Ascending aorta (tissue), 2 donors: ENCODE results near the gene MAP1LC3B. TPM values are rescaled to one million over a fixed set of nuclear protein-coding genes. Genes with fewer than 3 reads are reported as not detected.

Experiments used
- DNase-seq, 2 donors: peaks; one replicate each; pipeline ENCODE4 v3.0.0-alpha.2; 2019; ENCODE audit warnings: low spot score in 2 of 2
- H3K27ac ChIP-seq, 2 donors: fragments of 200-600 bp; sonication (generic); one replicate each; pipeline ENCODE4 v1.5.1; 2016 to 2017; ENCODE audit warnings: mild to moderate bottlenecking in 1 of 2
- H3K27me3 ChIP-seq: fragments of 200-600 bp; sonication (generic); one replicate; pipeline ENCODE4 v1.5.1; 2017
- H3K36me3 ChIP-seq, 2 donors: fragments of 200-600 bp; sonication (generic); one replicate each; pipeline ENCODE4 v1.5.1; 2016
- H3K4me1 ChIP-seq, 2 donors: fragments of 200-600 bp; sonication (generic); one replicate each; pipeline ENCODE4 v1.5.1; 2016 to 2017; ENCODE audit warnings: mild to moderate bottlenecking in 1 of 2
- H3K4me3 ChIP-seq, 2 donors: fragments of 200-600 bp; sonication (generic); one replicate each; pipeline ENCODE4 v1.5.1; 2016 to 2017; ENCODE audit warnings: mild to moderate bottlenecking in 1 of 2
- H3K9me3 ChIP-seq, 2 donors: fragments of 200-600 bp; sonication (generic); one replicate each; pipeline ENCODE4 v1.5.1; 2016
- intact Hi-C: fragments of 100-400 bp; cut with DNase I; formaldehyde crosslinking; loops from one replicate; pipeline ENCODE4 v1.15.1; 2023
- total RNA-seq: library from RNA; depleted of rRNA; stranded (reverse); fragments of >200 nt; gene quantifications from one replicate; pipeline ENCODE4 v1.1.0, GENCODE V29; 2016
- TF ChIP-seq, protein P1 (sequence below), 3 experiments: fragments of 200-600 bp in 2 of 3; fragments of 450-650 bp in 1 of 3; sonication (generic) in 2 of 3; IDR thresholded peaks; one replicate each; pipeline ENCODE4 v1.5.1; 2016 to 2019; ENCODE audit warnings: antibody characterized with exemption in 3 of 3, mild to moderate bottlenecking in 1 of 3, moderate library complexity in 1 of 3

Gene MAP1LC3B
- total RNA-seq, 1 donor from 2014 or later: 37.0 TPM

DNA sequence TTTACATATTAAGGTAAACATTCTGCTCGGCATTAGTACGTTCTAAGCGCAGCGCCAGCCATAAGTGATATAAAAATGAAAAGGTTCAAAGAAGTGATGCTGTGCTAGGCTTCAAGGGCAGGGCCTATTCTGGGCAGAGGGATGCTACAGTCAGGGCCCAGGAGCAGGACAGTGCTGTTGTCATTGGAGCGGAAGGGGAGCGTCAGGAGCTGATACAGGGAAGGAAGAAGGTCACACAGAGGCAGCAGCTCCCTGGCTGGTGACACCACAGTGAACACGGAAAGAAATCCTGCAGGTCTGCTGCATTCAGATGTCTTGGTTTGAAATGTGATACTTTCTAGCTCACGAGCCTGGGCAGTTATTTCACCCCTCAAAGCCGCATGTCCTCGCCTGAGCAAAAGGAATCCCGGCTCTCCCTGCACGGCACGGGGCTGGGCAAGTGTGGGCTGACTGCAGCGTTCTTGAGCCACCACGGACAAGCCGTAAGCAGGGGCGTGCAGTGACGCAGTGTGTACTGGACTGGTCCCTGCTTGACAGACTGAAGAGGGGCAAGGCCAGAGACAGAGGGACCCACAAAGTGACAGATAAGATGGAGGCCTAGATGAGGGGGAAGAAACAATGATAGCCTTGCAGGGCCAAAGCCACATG, 59.6 kb downstream of the MAP1LC3B start:
- Histone ChIP-seq H3K27ac (no peak overlapping the region), H3K27me3 (no peaks in the 10 kb centered on the region), H3K4me1 (peaks cover 0 to 9% of the 10 kb centered on the region in 2 donors)

DNA sequence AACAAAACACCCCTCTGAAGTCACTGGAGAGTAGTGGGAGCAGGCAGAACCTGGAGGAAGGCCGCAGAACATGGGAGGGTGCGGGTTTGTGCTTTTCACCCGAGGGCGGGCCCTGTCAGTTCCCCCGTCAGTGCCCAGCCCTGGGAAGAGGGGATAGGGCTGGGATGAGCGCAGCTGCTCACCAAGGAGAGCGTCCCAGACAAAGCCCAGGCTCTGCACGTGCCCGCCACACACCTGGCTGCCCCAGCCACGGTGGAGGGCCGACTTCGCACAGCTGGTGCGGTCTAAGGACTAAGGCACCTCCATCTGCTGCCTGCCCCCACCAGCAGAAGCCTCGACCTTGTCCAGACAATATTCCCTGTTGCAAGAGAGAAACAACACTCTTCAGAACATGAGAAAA, 61.2 kb downstream of the MAP1LC3B start:
- no peaks in the 10 kb centered on the region for H3K4me1 ChIP-seq
- no peak overlapping the region for H3K27ac ChIP-seq
- DNase-seq: no peak
- no peaks in the 10 kb centered on the region for H3K27me3 ChIP-seq
- H3K4me3 ChIP-seq: no peak overlapping the region
- intact Hi-C loops: no loop called here
- H3K36me3 ChIP-seq: peaks cover 23 to 57% of the 10 kb centered on the region in 2 donors
- H3K9me3 ChIP-seq: no peaks in the 10 kb centered on the region
- TF ChIP-seq, protein P1, sequence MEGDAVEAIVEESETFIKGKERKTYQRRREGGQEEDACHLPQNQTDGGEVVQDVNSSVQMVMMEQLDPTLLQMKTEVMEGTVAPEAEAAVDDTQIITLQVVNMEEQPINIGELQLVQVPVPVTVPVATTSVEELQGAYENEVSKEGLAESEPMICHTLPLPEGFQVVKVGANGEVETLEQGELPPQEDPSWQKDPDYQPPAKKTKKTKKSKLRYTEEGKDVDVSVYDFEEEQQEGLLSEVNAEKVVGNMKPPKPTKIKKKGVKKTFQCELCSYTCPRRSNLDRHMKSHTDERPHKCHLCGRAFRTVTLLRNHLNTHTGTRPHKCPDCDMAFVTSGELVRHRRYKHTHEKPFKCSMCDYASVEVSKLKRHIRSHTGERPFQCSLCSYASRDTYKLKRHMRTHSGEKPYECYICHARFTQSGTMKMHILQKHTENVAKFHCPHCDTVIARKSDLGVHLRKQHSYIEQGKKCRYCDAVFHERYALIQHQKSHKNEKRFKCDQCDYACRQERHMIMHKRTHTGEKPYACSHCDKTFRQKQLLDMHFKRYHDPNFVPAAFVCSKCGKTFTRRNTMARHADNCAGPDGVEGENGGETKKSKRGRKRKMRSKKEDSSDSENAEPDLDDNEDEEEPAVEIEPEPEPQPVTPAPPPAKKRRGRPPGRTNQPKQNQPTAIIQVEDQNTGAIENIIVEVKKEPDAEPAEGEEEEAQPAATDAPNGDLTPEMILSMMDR (IDR thresholded peaks at IDR 0.05): no peak

More for the DNA sequence above, 59.6 kb downstream of the MAP1LC3B start:
- Histone ChIP-seq H3K36me3 (peaks cover 12 to 43% of the 10 kb centered on the region in 2 donors), H3K4me3 (no peak overlapping the region), H3K9me3 (no peaks in the 10 kb centered on the region)
- DNase-seq: no peak
- intact Hi-C loops: no loop called here
- TF ChIP-seq, protein P1 (IDR thresholded peaks at IDR 0.05): no peak

Other genes with a start within 250 kb of the MAP1LC3B start
- gene C16orf95, start 74.9 kb upstream of the MAP1LC3B start, total RNA-seq: not detected
- gene FBXO31, start 8.6 kb upstream of the MAP1LC3B start, total RNA-seq: 224 TPM
- 131 TPM for gene ZCCHC14, start 100.7 kb downstream of the MAP1LC3B start, total RNA-seq
- not detected for gene JPH3, start 210.2 kb downstream of the MAP1LC3B start, total RNA-seq